Loucy (cell line): ENCODE results near the gene SET.
A peak's percentile ranks its signal among the peaks of the same experiment; 100 is the strongest.

ENCODE experiments used
- H2AFZ ChIP-seq: fragments of 200-600 bp; sonication (generic); 2 replicates; pipeline ENCODE4 v1.6.0; 2016; ENCODE audit warnings: antibody characterized with exemption, mild to moderate bottlenecking, low read length, moderate library complexity
- H3F3A ChIP-seq: fragments of 200-600 bp; 2 replicates; pipeline ENCODE4 v1.6.0; 2016; ENCODE audit warnings: antibody characterized with exemption, low read depth, mild to moderate bottlenecking
- H3K27me3 ChIP-seq: fragments of 200-600 bp; sonication (generic); 2 replicates; pipeline ENCODE4 v1.6.1; 2014; ENCODE audit warnings: low read length, mild to moderate bottlenecking; ENCODE audit not compliant: insufficient read depth, poor library complexity, severe bottlenecking
- H3K36me3 ChIP-seq: fragments of 200-600 bp; sonication (generic); 2 replicates; pipeline ENCODE4 v1.6.1; 2016; ENCODE audit warnings: low read length; ENCODE audit not compliant: insufficient read depth
- H3K4me1 ChIP-seq: fragments of 200-600 bp; sonication (generic); 2 replicates; pipeline ENCODE4 v1.5.1; 2014; ENCODE audit warnings: low read length, mild to moderate bottlenecking; ENCODE audit not compliant: insufficient read depth, poor library complexity, severe bottlenecking
- H3K4me2 ChIP-seq: fragments of 200-600 bp; sonication (generic); 2 replicates; pipeline ENCODE4 v1.6.0; 2014; ENCODE audit warnings: antibody characterized with exemption, low read length, low read depth, mild to moderate bottlenecking; ENCODE audit not compliant: poor library complexity, severe bottlenecking
- H3K4me3 ChIP-seq: fragments of 200-600 bp; sonication (generic); 2 replicates; pipeline ENCODE4 v1.5.1; 2014; ENCODE audit warnings: low read length, mild to moderate bottlenecking, mixed read lengths; ENCODE audit not compliant: poor library complexity, severe bottlenecking
- H3K79me2 ChIP-seq: fragments of 200-600 bp; sonication (generic); 2 replicates; pipeline ENCODE4 v1.6.1; 2014; ENCODE audit warnings: low read length; ENCODE audit not compliant: insufficient read depth
- H3K9ac ChIP-seq: fragments of 200-600 bp; sonication (generic); 2 replicates; pipeline ENCODE4 v1.6.0; 2014; ENCODE audit warnings: mild to moderate bottlenecking, low read depth, low read length, moderate library complexity; ENCODE audit not compliant: poor library complexity, severe bottlenecking
- H3K9me2 ChIP-seq: fragments of 200-600 bp; sonication (generic); replicated peaks from 2 replicates; pipeline ENCODE4 v1.6.1; 2016; ENCODE audit warnings: low read depth, low read length, mixed read lengths
- H3K9me3 ChIP-seq: fragments of 200-600 bp; sonication (generic); 2 replicates; pipeline ENCODE4 v1.6.1; 2014; ENCODE audit warnings: mild to moderate bottlenecking, antibody characterized with exemption, low read length, low read depth; ENCODE audit not compliant: insufficient read depth
- H4K20me1 ChIP-seq: fragments of 200-600 bp; sonication (generic); 2 replicates; pipeline ENCODE4 v1.6.0; 2014; ENCODE audit warnings: antibody characterized with exemption, low read length, mild to moderate bottlenecking; ENCODE audit not compliant: insufficient read depth, poor library complexity, severe bottlenecking
- EZH2phosphoT487 ChIP-seq: fragments of 200-600 bp; IDR thresholded peaks from 2 replicates; pipeline ENCODE4 v1.6.1; 2018; ENCODE audit warnings: antibody characterized with exemption, mild to moderate bottlenecking, moderate library complexity, borderline replicate concordance
- TF ChIP-seq, protein P1 (sequence below): fragments of 200-600 bp; sonication (generic); conservative IDR thresholded peaks from 2 replicates; pipeline ENCODE4 v1.5.1; 2014; ENCODE audit warnings: mild to moderate bottlenecking, antibody characterized with exemption, low read length

The SET gene

DNA sequence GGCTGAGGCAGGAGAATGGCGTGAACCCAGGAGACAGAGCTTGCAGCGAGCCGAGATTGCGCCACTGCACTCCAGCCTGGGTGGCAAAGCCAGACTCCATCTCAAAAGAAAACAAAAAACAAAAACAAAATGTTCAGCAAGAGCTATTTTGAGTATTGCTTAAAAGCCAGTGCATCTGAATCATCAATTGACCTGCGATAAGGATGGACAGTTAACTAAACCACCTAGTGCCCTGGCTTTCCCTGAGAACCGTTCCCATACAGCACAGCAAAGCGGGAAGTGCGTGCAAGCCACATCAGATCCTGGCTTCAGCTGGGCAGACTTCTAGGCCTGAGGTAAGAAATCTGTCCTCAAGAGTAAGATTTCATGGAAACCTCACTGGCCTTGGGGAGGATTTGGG, 35.1 kb upstream of the SET start:
- H3K4me2 ChIP-seq = no peak overlapping the region
- H3K79me2 ChIP-seq = no peaks in the 10 kb centered on the region
- no peaks in the 10 kb centered on the region for H3K9me3 ChIP-seq
- no peak overlapping the region for H3K9ac ChIP-seq
- H2AFZ ChIP-seq = no peak overlapping the region
- H3F3A ChIP-seq = no peaks in the 10 kb centered on the region
- H3K36me3 ChIP-seq = no peaks in the 10 kb centered on the region
- H3K4me1 ChIP-seq = no peaks in the 10 kb centered on the region
- no peak overlapping the region for H3K4me3 ChIP-seq
- no peaks in the 10 kb centered on the region for H3K27me3 ChIP-seq
- TF ChIP-seq EZH2phosphoT487 = no peak
- TF ChIP-seq, protein P1, sequence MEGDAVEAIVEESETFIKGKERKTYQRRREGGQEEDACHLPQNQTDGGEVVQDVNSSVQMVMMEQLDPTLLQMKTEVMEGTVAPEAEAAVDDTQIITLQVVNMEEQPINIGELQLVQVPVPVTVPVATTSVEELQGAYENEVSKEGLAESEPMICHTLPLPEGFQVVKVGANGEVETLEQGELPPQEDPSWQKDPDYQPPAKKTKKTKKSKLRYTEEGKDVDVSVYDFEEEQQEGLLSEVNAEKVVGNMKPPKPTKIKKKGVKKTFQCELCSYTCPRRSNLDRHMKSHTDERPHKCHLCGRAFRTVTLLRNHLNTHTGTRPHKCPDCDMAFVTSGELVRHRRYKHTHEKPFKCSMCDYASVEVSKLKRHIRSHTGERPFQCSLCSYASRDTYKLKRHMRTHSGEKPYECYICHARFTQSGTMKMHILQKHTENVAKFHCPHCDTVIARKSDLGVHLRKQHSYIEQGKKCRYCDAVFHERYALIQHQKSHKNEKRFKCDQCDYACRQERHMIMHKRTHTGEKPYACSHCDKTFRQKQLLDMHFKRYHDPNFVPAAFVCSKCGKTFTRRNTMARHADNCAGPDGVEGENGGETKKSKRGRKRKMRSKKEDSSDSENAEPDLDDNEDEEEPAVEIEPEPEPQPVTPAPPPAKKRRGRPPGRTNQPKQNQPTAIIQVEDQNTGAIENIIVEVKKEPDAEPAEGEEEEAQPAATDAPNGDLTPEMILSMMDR = no peak
- no peaks in the 10 kb centered on the region for H4K20me1 ChIP-seq
- no peaks in the 10 kb centered on the region for H3K9me2 ChIP-seq

DNA sequence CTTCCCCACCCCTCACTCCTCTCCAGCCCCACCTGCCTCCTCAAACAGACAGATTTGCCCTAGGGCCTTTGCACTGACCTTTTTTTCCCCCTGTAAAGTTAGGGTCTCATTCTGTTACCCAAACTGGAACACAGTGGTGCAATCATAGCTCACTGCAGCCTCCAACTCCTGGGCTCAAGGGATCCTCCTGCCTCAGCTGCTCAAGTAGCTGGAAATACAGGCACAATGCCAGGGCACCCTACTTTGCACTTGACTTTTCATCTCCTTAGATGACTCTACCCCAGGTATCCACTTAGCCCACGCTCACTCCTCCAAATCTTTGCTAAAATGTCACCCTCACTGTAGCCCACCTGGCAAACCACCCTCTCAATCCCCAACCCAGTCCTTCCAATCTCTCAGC, 34.5 kb upstream of the SET start:
- Histone ChIP-seq H2AFZ (no peak overlapping the region), H3K9me3 (no peaks in the 10 kb centered on the region), H3K9ac (no peak overlapping the region), H3K36me3 (no peaks in the 10 kb centered on the region), H3F3A (no peaks in the 10 kb centered on the region), H3K9me2 (no peaks in the 10 kb centered on the region), H3K27me3 (no peaks in the 10 kb centered on the region), H3K4me1 (no peaks in the 10 kb centered on the region), H4K20me1 (no peaks in the 10 kb centered on the region), H3K4me2 (no peak overlapping the region), H3K79me2 (no peaks in the 10 kb centered on the region), H3K4me3 (no peak overlapping the region)
- TF ChIP-seq EZH2phosphoT487 = no peak
- TF ChIP-seq, protein P1 = no peak

DNA sequence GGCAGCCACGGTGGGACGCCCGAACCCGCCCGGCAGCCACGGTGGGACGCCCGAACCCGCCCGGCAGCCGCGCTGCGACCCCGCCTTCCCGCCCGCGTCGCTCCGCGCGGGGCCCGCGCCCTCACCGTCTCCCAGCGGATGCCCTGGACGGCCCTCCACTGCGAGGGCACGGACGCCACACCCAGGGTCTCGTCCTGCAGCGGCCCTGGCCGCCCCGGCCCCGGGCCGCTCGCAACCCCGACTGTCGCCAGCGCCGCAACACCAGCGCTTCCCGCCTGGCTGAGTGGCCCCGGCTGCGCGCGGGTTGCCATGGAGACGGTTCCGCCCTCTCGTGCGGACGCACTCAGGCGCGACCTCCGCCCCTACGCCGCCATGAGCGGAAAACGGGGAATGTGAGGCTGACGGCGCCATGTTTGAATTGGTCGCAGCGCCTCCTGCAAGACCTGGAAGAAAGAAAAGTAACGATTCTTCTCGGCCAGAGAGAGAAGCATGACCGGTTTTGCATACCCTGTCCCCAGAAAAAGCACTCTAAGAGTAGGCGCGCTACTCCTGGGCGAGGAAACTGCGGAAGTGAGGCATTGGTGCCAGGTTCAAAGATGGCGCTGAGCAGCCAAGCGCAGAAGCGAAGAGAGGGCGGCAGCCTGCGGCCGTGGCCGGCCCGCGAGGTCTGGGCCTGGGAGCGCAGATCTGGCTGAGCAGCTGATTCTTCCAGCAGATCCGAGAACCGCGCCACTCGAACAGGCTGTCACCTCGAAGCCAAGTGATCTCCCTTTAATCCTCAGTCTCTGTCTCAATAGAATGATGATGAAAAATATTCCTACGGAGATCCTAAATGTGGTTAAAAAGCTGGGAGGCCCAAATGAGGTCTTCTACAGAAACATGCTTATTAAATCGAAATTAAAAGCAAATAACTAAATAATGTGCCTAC, 32.3 kb upstream of the SET start, which contains the start of gene DYNC2I2:
Gene DYNC2I2 (minus strand): TSS at position 432 of the 928 bp plus-strand sequence. CDS start 121 bp downstream, at position 311.
- peak within 1 kb of the TSS; percentile 75 for H3K4me3 ChIP-seq
- no peaks in the 10 kb centered on the region for H3K36me3 ChIP-seq
- H2AFZ ChIP-seq = peak within 1 kb of the TSS; percentile 96
- no peaks in the 10 kb centered on the region for H3K4me1 ChIP-seq
- TF ChIP-seq EZH2phosphoT487 = no peak
- TF ChIP-seq, protein P1 = no peak
- no peaks in the 10 kb centered on the region for H4K20me1 ChIP-seq
- H3K9me2 ChIP-seq = no peaks in the 10 kb centered on the region
- peak within 1 kb of the TSS; percentile 67 for H3K4me2 ChIP-seq
- H3K9ac ChIP-seq = peak within 1 kb of the TSS; percentile 84
- no peaks in the 10 kb centered on the region for H3K9me3 ChIP-seq
- no peaks in the 10 kb centered on the region for H3F3A ChIP-seq
- H3K27me3 ChIP-seq = no peaks in the 10 kb centered on the region
- H3K79me2 ChIP-seq = no peaks in the 10 kb centered on the region
